PC-3 (cell line): ENCODE data around the gene NRG3. TPM values are rescaled to one million over a fixed set of nuclear protein-coding genes. Genes with fewer than 3 reads are reported as not detected.

Experiments used
- ATAC-seq: fragments of 200-7000 bp; cut with Tn5 transposase; 2 replicates; pipeline ENCODE4 v1.9.1; 2020; ENCODE audit warnings: mild to moderate bottlenecking, moderate library complexity
- BruUV-seq: library from RNA; stranded (reverse); fragments of 400-500 nt; replicated peaks from 2 replicates; lab custom pipeline; 2021; lab: Mats Ljungman, UMichigan
- CTCF ChIA-PET: fragments of 300-600 bp; sonication (Branson Sonifier 250); formaldehyde crosslinking; loops from one replicate; lab custom pipeline; 2022; ENCODE audit warnings: antibody characterized with exemption; lab: Charles Lee
- POLR2A ChIA-PET: fragments of 300-600 bp; sonication (Branson Sonifier 250); formaldehyde crosslinking; loops from one replicate; lab custom pipeline; 2022; ENCODE audit warnings: antibody characterized with exemption; ENCODE audit not compliant: unreplicated experiment; lab: Charles Lee
- DNase-seq: peaks from one replicate; pipeline ENCODE4 v3.0.0-alpha.2; 2015
- H2AFZ ChIP-seq: fragments of 300-600 bp; sonication (generic); 2 replicates; pipeline ENCODE4 v1.6.0; 2016; ENCODE audit warnings: antibody characterized with exemption, low read length
- H3F3A ChIP-seq: fragments of 300-600 bp; sonication (generic); one replicate; pipeline ENCODE4 v1.6.0; 2017; ENCODE audit warnings: antibody characterized with exemption, low read length, control low read depth, mild to moderate bottlenecking; ENCODE audit not compliant: unreplicated experiment
- H3K27ac ChIP-seq: fragments of 300-600 bp; sonication (generic); 2 replicates; pipeline ENCODE4 v1.5.1; 2016; ENCODE audit warnings: mild to moderate bottlenecking, low read length
- H3K27me3 ChIP-seq: fragments of 300-600 bp; sonication (generic); 2 replicates; pipeline ENCODE4 v1.6.1; 2016; ENCODE audit warnings: low read length, mixed read lengths
- H3K36me3 ChIP-seq: fragments of 300-600 bp; sonication (generic); 2 replicates; pipeline ENCODE4 v1.6.1; 2016; ENCODE audit warnings: low read depth, mixed run types, low read length, mixed read lengths
- H3K4me1 ChIP-seq: fragments of 300-600 bp; sonication (generic); 2 replicates; pipeline ENCODE4 v1.5.1; 2016; ENCODE audit warnings: low read length; ENCODE audit not compliant: insufficient read depth
- H3K4me2 ChIP-seq: fragments of 300-600 bp; sonication (generic); 2 replicates; pipeline ENCODE4 v1.6.0; 2016; ENCODE audit warnings: low read length
- H3K4me3 ChIP-seq: fragments of 300-600 bp; sonication (generic); 2 replicates; pipeline ENCODE4 v1.5.1; 2016; ENCODE audit warnings: mild to moderate bottlenecking, low read length, mixed read lengths
- H3K79me2 ChIP-seq: fragments of 300-600 bp; sonication (generic); 2 replicates; pipeline ENCODE4 v1.6.1; 2017; ENCODE audit warnings: low read length, mixed read lengths
- H3K9ac ChIP-seq: fragments of 300-600 bp; sonication (generic); 2 replicates; pipeline ENCODE4 v1.6.0; 2016; ENCODE audit warnings: mild to moderate bottlenecking, low read length
- H3K9me2 ChIP-seq: fragments of 300-600 bp; sonication (generic); replicated peaks from 2 replicates; pipeline ENCODE4 v1.6.1; 2016; ENCODE audit warnings: mixed run types, low read length, mixed read lengths
- H3K9me3 ChIP-seq: fragments of 300-600 bp; sonication (generic); 2 replicates; pipeline ENCODE4 v1.6.1; 2016; ENCODE audit warnings: low read length, mixed read lengths
- H4K20me1 ChIP-seq: fragments of 300-600 bp; sonication (generic); 2 replicates; pipeline ENCODE4 v1.6.1; 2016; ENCODE audit warnings: low read length, mixed read lengths
- CTCF ChIP-seq: fragments of 300-600 bp; sonication (generic); conservative IDR thresholded peaks from 2 replicates; pipeline ENCODE4 v1.5.1; 2017; ENCODE audit warnings: antibody characterized with exemption, low read depth, mild to moderate bottlenecking, low read length
- EZH2 ChIP-seq: fragments of 300-600 bp; sonication (generic); IDR thresholded peaks from one replicate; pipeline ENCODE4 v1.6.1; 2017; ENCODE audit warnings: antibody characterized with exemption, mild to moderate bottlenecking, low read length; ENCODE audit not compliant: unreplicated experiment
- EZH2phosphoT487 ChIP-seq: fragments of 300-600 bp; sonication (generic); IDR thresholded peaks from 2 replicates; pipeline ENCODE4 v1.6.1; 2018; ENCODE audit warnings: mild to moderate bottlenecking, antibody characterized with exemption, low read length, borderline replicate concordance
- intact Hi-C: fragments of 100-400 bp; cut with micrococcal nuclease; formaldehyde crosslinking; loops from 2 replicates; pipeline ENCODE4 v1.9.0; 2023
- total RNA-seq: library from RNA; depleted of rRNA; stranded (reverse); fragments of >200 nt; gene quantifications from 2 replicates; pipeline ENCODE4 v1.2.3, GENCODE V29; 2014

The NRG3 gene
- total RNA-seq, 1 experiment from 2014 or later: not detected

DNA sequence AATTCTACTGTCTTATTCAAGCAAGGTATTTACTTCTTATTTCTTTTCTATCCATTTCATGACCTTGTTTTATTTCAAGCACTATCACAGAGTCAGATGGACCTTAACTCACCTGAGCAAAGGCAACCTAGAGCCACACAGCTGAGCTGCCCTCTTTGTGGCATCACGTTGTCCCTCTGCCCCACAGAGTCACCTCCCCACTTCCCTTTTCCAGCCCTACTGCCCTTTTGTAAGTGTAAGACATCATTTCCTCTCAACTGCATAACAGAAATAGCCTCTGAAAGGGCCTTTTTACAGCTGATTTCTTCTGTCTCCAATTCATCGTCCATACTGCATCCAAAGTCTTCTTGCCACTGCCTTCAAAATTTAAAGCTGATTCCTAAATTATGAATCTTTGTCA, 946.0 kb downstream of the NRG3 start:
- Histone ChIP-seq H3K4me1 (no peaks in the 10 kb centered on the region), H2AFZ (no peak overlapping the region), H3K9me3 (no peaks in the 10 kb centered on the region; the same call in 1 of the 2 replicates), H3K27me3 (no peaks in the 10 kb centered on the region), H3K4me3 (no peak overlapping the region), H3K79me2 (no peaks in the 10 kb centered on the region), H3K36me3 (no peaks in the 10 kb centered on the region), H3F3A (no peaks in the 10 kb centered on the region), H4K20me1 (no peaks in the 10 kb centered on the region), H3K4me2 (no peak overlapping the region), H3K27ac (no peak overlapping the region), H3K9me2 (no peaks in the 10 kb centered on the region), H3K9ac (no peak overlapping the region)
- BruUV-seq: no TSS peak
- ChIA-PET POLR2A (no interaction called here), CTCF (no interaction called here)
- intact Hi-C loops: no loop called here
- TF ChIP-seq EZH2 (no peak), CTCF (no peak), EZH2phosphoT487 (no peak)
- ATAC-seq: no peak
- no peak for DNase-seq

- ChIA-PET POLR2A (no interaction called here), CTCF (no interaction called here)
- Histone ChIP-seq H3K79me2 (no peaks in the 10 kb centered on the region), H2AFZ (no peak overlapping the region), H3K36me3 (no peaks in the 10 kb centered on the region), H4K20me1 (no peaks in the 10 kb centered on the region), H3K4me3 (no peak overlapping the region), H3F3A (no peaks in the 10 kb centered on the region), H3K9ac (no peak overlapping the region), H3K4me2 (no peak overlapping the region), H3K9me2 (no peaks in the 10 kb centered on the region), H3K27me3 (no peaks in the 10 kb centered on the region), H3K27ac (no peak overlapping the region), H3K9me3 (no peaks in the 10 kb centered on the region; the same call in 1 of the 2 replicates), H3K4me1 (no peaks in the 10 kb centered on the region)
- ATAC-seq: no peak
- BruUV-seq: no TSS peak
- intact Hi-C loops: no loop called here
- DNase-seq: no peak
- no peak for TF ChIP-seq CTCF
These were observed 951.1 kb downstream of the NRG3 start for GRCh38 chr10:82826132-82826531.

GRCh38 chr10:82827901-82828300, 952.9 kb downstream of the NRG3 start:
- Histone ChIP-seq H4K20me1 (no peaks in the 10 kb centered on the region), H3K4me2 (no peak overlapping the region), H3K27me3 (no peaks in the 10 kb centered on the region), H3K9me2 (no peaks in the 10 kb centered on the region), H2AFZ (no peak overlapping the region), H3K36me3 (no peaks in the 10 kb centered on the region), H3K9ac (no peak overlapping the region), H3F3A (no peaks in the 10 kb centered on the region), H3K27ac (no peak overlapping the region), H3K4me1 (no peaks in the 10 kb centered on the region), H3K79me2 (no peaks in the 10 kb centered on the region), H3K4me3 (no peak overlapping the region), H3K9me3 (no peaks in the 10 kb centered on the region; the same call in 1 of the 2 replicates)
- POLR2A ChIA-PET: no interaction called here
- CTCF ChIA-PET: no interaction called here
- no peak for ATAC-seq
- intact Hi-C loops: no loop called here
- no peak for TF ChIP-seq CTCF
- TF ChIP-seq EZH2phosphoT487: no peak
- no peak for TF ChIP-seq EZH2
- DNase-seq: no peak
- BruUV-seq: no TSS peak
